Spinal cord (tissue), 10 donors: Measurements from ENCODE around the gene ATF6. TPM values are rescaled to one million over a fixed set of nuclear protein-coding genes. Genes with fewer than 3 reads are reported as not detected.
A peak's percentile ranks its signal among the peaks of the same experiment; 100 is the strongest.

Experiments
- DNase-seq, 6 donors: peaks; one replicate each; pipeline versions ENCODE4 v3.0.0 to v3.0.0-alpha.2; 2013 to 2015; ENCODE audit warnings: low spot score in 6 of 6, low read depth in 4 of 6
- H3K27ac ChIP-seq: one replicate; pipeline ENCODE4 v1.5.1; 2013; ENCODE audit warnings: low read depth, low read length, control low read depth
- H3K27me3 ChIP-seq: one replicate; pipeline ENCODE4 v1.6.1; 2013; ENCODE audit warnings: low read length; ENCODE audit not compliant: control insufficient read depth, insufficient read depth
- H3K36me3 ChIP-seq: one replicate; pipeline ENCODE4 v1.6.1; 2013; ENCODE audit warnings: low read length; ENCODE audit not compliant: control insufficient read depth, insufficient read depth
- H3K4me1 ChIP-seq: one replicate; pipeline ENCODE4 v1.6.1; 2013; ENCODE audit warnings: low read length; ENCODE audit not compliant: control insufficient read depth, insufficient read depth
- H3K4me3 ChIP-seq: one replicate; pipeline ENCODE4 v1.5.1; 2013; ENCODE audit warnings: low read depth, low read length, control low read depth
- H3K9me3 ChIP-seq: one replicate; pipeline ENCODE4 v1.6.1; 2013; ENCODE audit warnings: low read length; ENCODE audit not compliant: control insufficient read depth, insufficient read depth
- WGBS: methylation state at CpG from one replicate; pipeline ENCODE4 v1.1.5; 2013; ENCODE audit warnings: missing lambda C conversion rate; ENCODE audit not compliant: insufficient coverage; 5-methylcytosine and 5-hydroxymethylcytosine counted together
- polyA plus RNA-seq, 2 donors: library from polyadenylated mRNA; unstranded; fragments of 120-200 nt; gene quantifications; one replicate each; pipeline ENCODE4 v1.2.1, GENCODE V29; 2013; ENCODE audit not compliant: insufficient read length in 2 of 2
- total RNA-seq, 2 donors: library from RNA; depleted of rRNA in 1 of 2; stranded (reverse); fragments of 120-200 nt in 1 of 2; fragments of >200 nt in 1 of 2; gene quantifications; one replicate each; pipeline versions ENCODE4 v1.2.3 to v1.2.4, GENCODE V29; 2013 to 2014
- donor health status: healthy.

The ATF6 gene
- total and polyA plus RNA-seq, 4 donors = 18.6 to 41.1 (median 24.5) TPM

DNA sequence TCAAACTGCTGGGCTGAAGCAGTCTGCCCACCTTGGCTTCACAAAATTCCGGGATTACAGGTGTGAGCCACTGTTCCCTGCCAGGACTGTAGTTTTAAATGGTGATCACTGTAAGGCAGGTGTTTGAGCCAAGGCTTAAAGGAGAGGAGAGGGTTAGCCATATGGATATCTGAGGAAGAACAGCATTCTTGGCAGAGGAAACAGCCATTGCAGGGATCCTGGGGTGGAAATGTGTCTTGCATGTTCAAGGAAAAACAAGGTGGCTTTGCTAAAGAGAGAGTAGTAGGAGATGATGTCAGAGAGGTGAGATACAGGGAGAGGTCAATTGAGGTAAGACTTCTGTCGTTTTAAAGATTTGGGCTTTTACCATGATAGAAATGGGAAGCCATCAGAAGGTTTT lies 73.5 kb downstream of the ATF6 start:
- Histone ChIP-seq H3K36me3 (no peaks in the 10 kb centered on the region), H3K9me3 (no peaks in the 10 kb centered on the region), H3K4me1 (no peaks in the 10 kb centered on the region), H3K27me3 (no peaks in the 10 kb centered on the region), H3K4me3 (no peak overlapping the region), H3K27ac (no peak overlapping the region)
- DNase-seq = no peak
- 90% methylated on average over 2 of the region's 2 CpGs for WGBS

DNA sequence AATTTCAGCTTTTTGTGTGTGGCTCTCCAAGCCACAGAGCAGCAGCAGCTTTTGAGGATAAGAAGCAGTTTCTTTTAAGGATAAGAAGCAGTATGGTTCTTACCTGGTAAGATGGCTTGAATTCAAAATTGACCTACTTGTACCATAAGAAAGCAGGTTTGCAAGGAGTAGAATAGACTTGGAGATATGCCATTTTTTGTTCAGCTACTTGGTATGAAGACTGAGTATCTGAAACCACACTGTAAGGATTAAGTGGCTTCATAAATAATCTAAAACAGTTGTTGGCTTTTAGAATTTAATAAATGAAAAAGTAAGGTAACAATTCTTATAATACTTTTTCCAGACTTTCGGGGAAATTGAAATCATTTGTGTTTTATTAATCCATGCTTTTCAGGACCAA lies 74.2 kb downstream of the ATF6 start:
- no peak overlapping the region for H3K4me3 ChIP-seq

DNA sequence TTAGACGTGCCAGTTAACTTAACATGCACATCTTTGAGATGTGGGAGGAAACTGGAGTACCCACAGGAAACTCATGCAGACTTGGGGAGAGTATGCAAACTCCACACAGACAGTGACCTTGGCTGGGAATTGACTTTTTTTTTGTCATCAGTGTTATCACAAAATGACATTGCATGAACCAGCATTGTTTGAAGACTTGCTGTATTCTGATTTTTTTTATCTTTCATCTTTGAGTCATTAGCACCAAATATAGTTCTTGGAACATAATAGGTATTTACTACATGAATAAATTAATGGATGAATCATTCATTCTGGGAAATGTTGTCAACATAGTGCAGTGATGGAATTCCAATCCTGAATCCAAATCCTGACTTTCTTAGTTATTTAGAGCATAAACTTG lies 77.0 kb downstream of the ATF6 start:
- H3K36me3 ChIP-seq = no peaks in the 10 kb centered on the region
- 100% methylated on average over 1 of the region's 1 CpG for WGBS
- H3K27ac ChIP-seq = no peak overlapping the region
- no peak for DNase-seq
- no peak overlapping the region for H3K4me3 ChIP-seq
- no peaks in the 10 kb centered on the region for H3K9me3 ChIP-seq
- H3K27me3 ChIP-seq = no peaks in the 10 kb centered on the region
- H3K4me1 ChIP-seq = no peaks in the 10 kb centered on the region

More for the DNA sequence above, 74.2 kb downstream of the ATF6 start:
- WGBS = no CpG with 5 or more reads among the region's 1 CpG
- no peaks in the 10 kb centered on the region for H3K36me3 ChIP-seq
- H3K27me3 ChIP-seq = no peaks in the 10 kb centered on the region
- no peaks in the 10 kb centered on the region for H3K4me1 ChIP-seq
- H3K27ac ChIP-seq = no peak overlapping the region
- no peak for DNase-seq
- no peaks in the 10 kb centered on the region for H3K9me3 ChIP-seq

DNA sequence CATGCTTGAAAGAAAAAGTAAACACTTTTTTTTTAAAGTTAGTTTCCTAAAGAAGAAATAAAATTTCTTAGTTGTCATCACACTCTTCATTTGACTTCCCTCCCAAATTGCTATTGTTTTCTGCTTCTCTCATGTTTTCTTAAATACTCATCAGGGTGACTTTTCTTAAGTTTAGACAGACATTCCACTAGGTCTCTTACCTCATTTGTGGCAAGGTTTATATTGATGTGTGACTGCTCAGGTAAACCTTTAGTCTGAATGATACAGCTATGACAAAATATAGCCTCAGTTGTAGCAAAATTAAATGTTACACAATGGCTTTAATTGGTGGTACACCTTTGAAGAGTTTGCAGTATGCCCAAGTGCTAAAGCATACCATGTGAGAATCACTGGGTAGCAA lies 78.6 kb downstream of the ATF6 start:
- Histone ChIP-seq H3K27ac (no peak overlapping the region), H3K9me3 (no peaks in the 10 kb centered on the region), H3K4me3 (no peak overlapping the region), H3K36me3 (no peaks in the 10 kb centered on the region), H3K4me1 (no peaks in the 10 kb centered on the region), H3K27me3 (no peaks in the 10 kb centered on the region)
- no peak for DNase-seq

DNA sequence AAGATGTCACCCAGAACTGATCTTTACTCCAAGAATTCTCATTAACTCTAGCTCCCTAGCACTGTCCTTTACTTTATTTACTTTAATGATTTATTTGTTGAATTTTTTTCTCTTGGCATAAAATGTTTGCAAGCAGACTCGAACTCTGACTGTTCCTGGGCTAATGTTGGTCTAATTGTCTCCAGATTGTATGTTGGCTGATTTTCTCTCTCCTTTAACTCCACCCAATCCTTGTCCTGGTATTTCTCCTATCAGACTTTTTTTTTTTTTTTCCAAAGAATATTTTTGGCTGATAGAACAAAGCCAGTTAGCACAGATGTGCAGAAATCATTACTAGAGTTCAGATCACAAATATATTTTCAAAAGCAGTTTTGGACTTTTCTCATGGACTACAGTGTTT lies 82.6 kb downstream of the ATF6 start:
- Histone ChIP-seq H3K27ac (no peak overlapping the region), H3K27me3 (no peaks in the 10 kb centered on the region), H3K9me3 (no peaks in the 10 kb centered on the region), H3K4me3 (no peak overlapping the region), H3K36me3 (no peaks in the 10 kb centered on the region), H3K4me1 (no peaks in the 10 kb centered on the region)
- WGBS = no CpG with 5 or more reads among the region's 1 CpG
- no peak for DNase-seq

DNA sequence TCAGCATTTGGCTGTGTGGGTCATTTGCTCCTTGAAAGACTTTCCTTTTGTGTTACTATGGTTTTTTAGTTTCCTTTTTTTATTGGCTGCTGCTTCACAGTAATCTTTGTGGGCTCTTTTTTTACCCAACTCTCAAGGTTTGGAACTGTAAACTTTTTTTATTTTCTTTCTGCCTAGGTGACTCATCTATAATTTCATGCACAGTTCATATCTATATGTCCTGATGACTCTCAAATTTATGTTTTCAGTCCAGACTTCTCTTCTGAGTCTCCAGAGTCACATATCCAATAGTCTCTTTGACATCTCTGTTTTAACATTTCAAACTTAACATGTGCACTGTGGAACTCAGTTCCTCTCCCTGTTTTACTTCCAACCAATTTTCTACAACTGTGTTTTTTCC lies 83.4 kb downstream of the ATF6 start:
- H3K9me3 ChIP-seq = no peaks in the 10 kb centered on the region

DNA sequence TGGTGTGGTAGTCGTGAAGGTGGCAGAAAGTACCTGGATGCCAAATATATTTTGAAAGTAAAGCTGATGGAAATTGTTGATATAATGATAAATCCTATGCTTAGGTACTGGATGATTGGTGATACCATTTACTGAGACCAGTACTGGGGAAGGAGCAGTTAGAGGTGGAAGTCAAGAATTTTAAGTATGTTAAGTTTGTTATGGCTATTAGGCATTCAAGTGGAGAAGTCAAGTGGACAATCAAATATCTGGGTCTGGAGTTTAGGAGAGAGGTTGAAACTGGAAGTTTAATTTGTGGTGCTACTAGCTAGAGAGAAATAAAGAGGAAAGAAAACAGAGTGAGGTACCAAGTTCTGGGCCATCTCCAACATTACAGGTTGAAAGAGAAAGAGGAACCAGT lies 89.1 kb downstream of the ATF6 start:
- H3K36me3 ChIP-seq = no peaks in the 10 kb centered on the region
- H3K9me3 ChIP-seq = no peaks in the 10 kb centered on the region
- H3K27ac ChIP-seq = no peak overlapping the region
- no peak for DNase-seq
- no peaks in the 10 kb centered on the region for H3K4me1 ChIP-seq
- no peak overlapping the region for H3K4me3 ChIP-seq
- WGBS = 100% methylated on average over 1 of the region's 1 CpG
- no peaks in the 10 kb centered on the region for H3K27me3 ChIP-seq

More for the DNA sequence above, 83.4 kb downstream of the ATF6 start:
- H3K4me1 ChIP-seq = no peaks in the 10 kb centered on the region
- H3K27me3 ChIP-seq = no peaks in the 10 kb centered on the region
- no peaks in the 10 kb centered on the region for H3K36me3 ChIP-seq
- H3K4me3 ChIP-seq = no peak overlapping the region
- no peak for DNase-seq
- H3K27ac ChIP-seq = no peak overlapping the region

DNA sequence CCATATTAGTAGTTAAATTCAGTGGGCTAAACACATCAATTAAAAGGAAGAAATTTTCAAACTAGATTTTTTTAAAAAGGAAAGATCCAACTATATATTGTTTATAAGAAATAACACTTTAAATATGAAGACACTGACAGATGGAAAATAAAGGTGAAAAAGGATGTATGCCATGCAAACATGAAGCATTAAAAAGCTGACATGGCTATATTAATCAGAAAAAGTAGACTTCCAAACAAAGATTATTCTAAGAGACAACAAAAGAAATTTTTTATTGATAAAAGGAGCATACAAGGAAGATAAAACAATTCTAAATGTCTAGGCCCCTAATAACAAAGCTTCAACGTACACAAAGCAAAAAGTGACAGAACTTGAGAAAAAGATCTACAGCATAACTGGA lies 92.2 kb downstream of the ATF6 start:
- Histone ChIP-seq H3K4me3 (no peak overlapping the region), H3K27me3 (no peaks in the 10 kb centered on the region), H3K36me3 (no peaks in the 10 kb centered on the region), H3K9me3 (no peaks in the 10 kb centered on the region), H3K27ac (no peak overlapping the region), H3K4me1 (no peaks in the 10 kb centered on the region)
- 100% methylated on average over 1 of the region's 1 CpG for WGBS
- no peak for DNase-seq

DNA sequence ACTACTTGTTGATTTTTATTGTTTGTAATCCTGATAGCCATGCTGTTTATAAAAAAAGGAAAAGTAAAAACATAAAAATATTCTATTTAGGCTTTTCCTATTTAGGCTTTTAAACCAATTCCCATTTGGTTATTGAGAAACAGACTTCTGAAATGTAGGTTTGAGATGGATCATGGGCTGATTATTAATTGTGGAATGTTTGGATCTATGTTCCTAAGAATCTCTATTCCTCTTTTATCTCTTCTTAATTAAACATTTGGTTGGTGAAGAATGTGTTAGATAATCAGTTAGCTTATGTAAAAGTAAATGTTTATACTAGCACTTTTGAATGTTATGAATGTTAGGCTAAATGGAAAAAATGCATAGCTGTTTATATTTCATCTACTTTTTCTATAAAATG lies 97.4 kb downstream of the ATF6 start:
- H3K27ac ChIP-seq = no peak overlapping the region
- H3K4me1 ChIP-seq = no peaks in the 10 kb centered on the region
- no peaks in the 10 kb centered on the region for H3K27me3 ChIP-seq
- no peaks in the 10 kb centered on the region for H3K36me3 ChIP-seq
- no peak overlapping the region for H3K4me3 ChIP-seq
- DNase-seq = no peak
- no peaks in the 10 kb centered on the region for H3K9me3 ChIP-seq

DNA sequence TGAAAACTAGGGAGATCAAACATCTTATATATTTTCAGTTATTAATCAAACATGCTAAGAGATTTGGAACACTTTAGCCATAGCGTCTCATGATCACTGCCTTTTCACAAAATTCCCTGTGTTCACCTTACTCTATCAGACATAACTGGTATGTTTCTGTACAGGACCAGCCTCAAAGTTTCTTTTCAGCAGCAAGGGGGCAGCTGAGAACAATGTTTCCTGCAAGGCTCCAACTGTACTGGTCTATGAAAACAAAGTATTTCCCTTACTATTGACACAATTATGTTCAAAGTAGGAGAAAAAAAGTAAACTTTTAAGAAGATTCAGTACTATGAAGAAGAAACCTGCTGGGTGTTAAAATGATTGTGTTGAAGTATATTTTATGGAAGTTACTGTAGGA lies 98.5 kb downstream of the ATF6 start:
- Histone ChIP-seq H3K4me3 (no peak overlapping the region), H3K36me3 (no peaks in the 10 kb centered on the region), H3K9me3 (no peaks in the 10 kb centered on the region), H3K27ac (no peak overlapping the region), H3K27me3 (no peaks in the 10 kb centered on the region), H3K4me1 (no peaks in the 10 kb centered on the region)
- WGBS = no CpG with 5 or more reads among the region's 1 CpG
- DNase-seq = peak in 3 of 6 donors; percentile 6 to 56 (median 6)

DNA sequence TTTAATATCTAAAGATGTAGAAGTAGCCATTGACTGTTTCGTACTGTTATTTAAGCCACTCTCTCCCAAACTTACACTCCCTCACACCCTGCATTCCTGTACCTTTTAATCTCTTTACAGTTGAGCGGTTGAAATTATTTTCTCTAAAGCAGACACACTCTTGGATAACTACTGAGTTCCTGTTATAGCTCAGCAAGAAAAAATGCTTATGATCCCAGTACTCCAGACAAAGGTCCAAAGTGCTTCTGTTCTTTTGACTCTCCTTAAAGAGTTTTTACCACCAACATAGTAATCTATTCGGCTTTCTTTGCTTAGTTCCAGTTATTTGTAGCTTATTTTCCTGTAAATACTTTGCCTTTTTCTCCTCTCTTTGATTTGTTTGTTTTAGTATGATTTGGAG lies 100.1 kb downstream of the ATF6 start:
- DNase-seq = no peak
- H3K27ac ChIP-seq = peak overlapping the region; percentile 18
- H3K27me3 ChIP-seq = no peaks in the 10 kb centered on the region
- H3K4me3 ChIP-seq = no peak overlapping the region
- no peaks in the 10 kb centered on the region for H3K36me3 ChIP-seq
- H3K9me3 ChIP-seq = no peaks in the 10 kb centered on the region
- WGBS = 100% methylated on average over 2 of the region's 3 CpGs
- no peaks in the 10 kb centered on the region for H3K4me1 ChIP-seq
